Measurements from ENCODE around the gene CMYA5. TPM values are rescaled to one million over a fixed set of nuclear protein-coding genes. Genes with fewer than 3 reads are reported as not detected.

Gene CMYA5
- total RNA-seq, 1 experiment from 2014 or later: 0.81 TPM

DNA sequence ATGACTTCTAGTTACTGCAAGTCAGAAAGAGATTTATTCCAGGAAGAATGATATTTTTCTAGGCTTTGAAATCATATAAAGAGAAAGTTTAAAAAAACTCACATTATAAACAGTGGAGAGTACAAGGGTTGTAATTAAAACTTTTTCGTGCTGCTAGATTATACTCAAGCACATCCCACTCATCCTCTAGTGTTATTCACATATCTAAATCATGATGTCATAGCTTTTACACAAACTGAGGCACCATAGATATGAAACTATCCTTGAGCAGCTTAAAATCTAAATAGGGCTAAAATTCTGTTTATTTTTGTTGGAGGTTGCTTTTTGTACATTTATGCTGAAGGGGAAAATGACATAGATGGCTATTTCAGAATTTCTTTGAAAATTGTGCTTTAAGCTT lies 47.4 kb upstream of the CMYA5 start:
- Histone ChIP-seq H3K4me1 (replicated peaks; ENCODE audit: insufficient read depth) (no peaks in the 10 kb centered on the region), H3K9me3 (ENCODE audit: insufficient read depth, low read depth) (no peaks in the 10 kb centered on the region), H4K20me1 (ENCODE audit: insufficient read depth) (no peaks in the 10 kb centered on the region), H3K4me2 (no peak overlapping the region), H3K9me2 (ENCODE audit: insufficient read depth) (no peaks in the 10 kb centered on the region), H2AFZ (no peak overlapping the region), H3F3A (ENCODE audit: insufficient read depth, low read depth) (peaks cover 3% of the 10 kb centered on the region; the same call in 1 of the 2 replicates), H3K4me3 (no peak overlapping the region), H3K36me3 (ENCODE audit: low read depth) (peaks cover 33% of the 10 kb centered on the region), H3K79me2 (ENCODE audit: low read depth) (no peaks in the 10 kb centered on the region), H3K27me3 (ENCODE audit: insufficient read depth, low read depth) (no peaks in the 10 kb centered on the region), H3K27ac (no peak overlapping the region)
- TF ChIP-seq EZH2 (IDR thresholded peaks at IDR 0.05; ENCODE audit: low read depth): no peak
- TF ChIP-seq, protein P1, sequence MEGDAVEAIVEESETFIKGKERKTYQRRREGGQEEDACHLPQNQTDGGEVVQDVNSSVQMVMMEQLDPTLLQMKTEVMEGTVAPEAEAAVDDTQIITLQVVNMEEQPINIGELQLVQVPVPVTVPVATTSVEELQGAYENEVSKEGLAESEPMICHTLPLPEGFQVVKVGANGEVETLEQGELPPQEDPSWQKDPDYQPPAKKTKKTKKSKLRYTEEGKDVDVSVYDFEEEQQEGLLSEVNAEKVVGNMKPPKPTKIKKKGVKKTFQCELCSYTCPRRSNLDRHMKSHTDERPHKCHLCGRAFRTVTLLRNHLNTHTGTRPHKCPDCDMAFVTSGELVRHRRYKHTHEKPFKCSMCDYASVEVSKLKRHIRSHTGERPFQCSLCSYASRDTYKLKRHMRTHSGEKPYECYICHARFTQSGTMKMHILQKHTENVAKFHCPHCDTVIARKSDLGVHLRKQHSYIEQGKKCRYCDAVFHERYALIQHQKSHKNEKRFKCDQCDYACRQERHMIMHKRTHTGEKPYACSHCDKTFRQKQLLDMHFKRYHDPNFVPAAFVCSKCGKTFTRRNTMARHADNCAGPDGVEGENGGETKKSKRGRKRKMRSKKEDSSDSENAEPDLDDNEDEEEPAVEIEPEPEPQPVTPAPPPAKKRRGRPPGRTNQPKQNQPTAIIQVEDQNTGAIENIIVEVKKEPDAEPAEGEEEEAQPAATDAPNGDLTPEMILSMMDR (conservative IDR thresholded peaks at IDR 0.05): no peak
- no peak for DNase-seq
- intact Hi-C loops (cut with micrococcal nuclease; ENCODE audit: unreplicated experiment): no loop called here
- ChIA-PET CTCF (no interaction called here), POLR2A (ENCODE audit: unreplicated experiment) (no interaction called here)
- BruUV-seq (replicated peaks): no TSS peak

DNA sequence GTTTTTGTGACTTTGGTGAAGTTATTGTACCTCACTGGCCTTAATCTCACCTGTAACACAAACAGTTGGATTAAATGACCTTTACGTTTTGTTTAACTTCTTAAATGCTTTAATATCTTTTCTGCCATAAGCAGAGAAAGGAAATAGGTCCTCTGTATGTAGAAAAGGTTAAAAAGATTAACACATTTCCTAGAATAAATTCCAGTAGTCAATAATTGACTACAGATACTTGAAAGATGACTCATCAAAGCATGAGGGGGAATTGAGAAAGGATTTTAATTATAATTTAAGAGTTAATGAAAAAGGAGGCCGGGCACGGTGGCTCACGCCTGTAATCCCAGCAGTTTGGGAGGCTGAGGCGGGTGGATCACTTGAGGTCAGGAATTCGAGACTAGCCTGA lies 35.8 kb upstream of the CMYA5 start:
- Histone ChIP-seq H3K4me3 (no peak overlapping the region), H3K4me1 (replicated peaks; ENCODE audit: insufficient read depth) (no peaks in the 10 kb centered on the region), H2AFZ (no peak overlapping the region), H3K9me3 (ENCODE audit: insufficient read depth, low read depth) (no peaks in the 10 kb centered on the region), H3K9me2 (ENCODE audit: insufficient read depth) (no peaks in the 10 kb centered on the region), H3K36me3 (ENCODE audit: low read depth) (peaks cover 36% of the 10 kb centered on the region; the same call in 1 of the 2 replicates), H3K4me2 (no peak overlapping the region), H3K27me3 (ENCODE audit: insufficient read depth, low read depth) (no peaks in the 10 kb centered on the region), H3F3A (ENCODE audit: insufficient read depth, low read depth) (peaks cover 6% of the 10 kb centered on the region; the same call in 1 of the 2 replicates), H3K79me2 (ENCODE audit: low read depth) (no peaks in the 10 kb centered on the region), H3K27ac (no peak overlapping the region), H4K20me1 (ENCODE audit: insufficient read depth) (peaks cover 4% of the 10 kb centered on the region; the same call in 1 of the 2 replicates)
- intact Hi-C loops (cut with micrococcal nuclease; ENCODE audit: unreplicated experiment): no loop called here
- POLR2A ChIA-PET (ENCODE audit: unreplicated experiment): no interaction called here
- no peak for DNase-seq
- CTCF ChIA-PET: no interaction called here
- no TSS peak for BruUV-seq (replicated peaks)
- TF ChIP-seq EZH2 (IDR thresholded peaks at IDR 0.05; ENCODE audit: low read depth): no peak
- TF ChIP-seq, protein P1 (conservative IDR thresholded peaks at IDR 0.05): no peak

DNA sequence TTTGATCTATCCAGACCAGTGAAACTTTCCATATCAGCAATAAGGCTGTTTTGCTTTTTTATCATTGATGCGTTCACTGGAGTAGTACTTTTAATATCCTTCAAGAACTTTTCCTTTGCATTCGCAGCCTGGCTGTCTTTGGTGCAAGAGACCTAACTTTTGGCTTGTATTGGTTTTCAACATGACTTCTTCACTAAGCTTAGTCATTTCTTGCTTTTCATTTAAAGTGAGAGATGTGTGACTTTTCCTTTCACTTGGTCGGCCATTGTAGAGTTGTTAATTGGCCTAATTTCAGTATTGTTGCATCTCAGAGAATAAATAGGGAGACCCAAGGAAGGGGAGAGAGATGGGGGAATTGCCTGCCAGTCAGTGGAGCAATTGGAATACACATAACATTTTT lies 26.4 kb upstream of the CMYA5 start:
- intact Hi-C loops (cut with micrococcal nuclease; ENCODE audit: unreplicated experiment): no loop called here
- H4K20me1 ChIP-seq (ENCODE audit: insufficient read depth): no peaks in the 10 kb centered on the region
- H3K9me2 ChIP-seq (ENCODE audit: insufficient read depth): no peaks in the 10 kb centered on the region
- DNase-seq: no peak
- no peaks in the 10 kb centered on the region for H3K9me3 ChIP-seq (ENCODE audit: insufficient read depth, low read depth)
- H2AFZ ChIP-seq: no peak overlapping the region
- TF ChIP-seq EZH2 (IDR thresholded peaks at IDR 0.05; ENCODE audit: low read depth): no peak
- TF ChIP-seq, protein P1 (conservative IDR thresholded peaks at IDR 0.05): no peak
- no peaks in the 10 kb centered on the region for H3K4me1 ChIP-seq (replicated peaks; ENCODE audit: insufficient read depth)
- no peak overlapping the region for H3K4me3 ChIP-seq
- CTCF ChIA-PET: no interaction called here
- no TSS peak for BruUV-seq (replicated peaks)
- H3K4me2 ChIP-seq: no peak overlapping the region
- no peaks in the 10 kb centered on the region for H3F3A ChIP-seq (ENCODE audit: insufficient read depth, low read depth)
- no peaks in the 10 kb centered on the region for H3K27me3 ChIP-seq (ENCODE audit: insufficient read depth, low read depth)
- H3K27ac ChIP-seq: no peak overlapping the region
- peaks cover 9% of the 10 kb centered on the region for H3K36me3 ChIP-seq (ENCODE audit: low read depth)
- POLR2A ChIA-PET (ENCODE audit: unreplicated experiment): no interaction called here
- no peaks in the 10 kb centered on the region for H3K79me2 ChIP-seq (ENCODE audit: low read depth)
